GM21576 (cell line): ENCODE measurements around the gene EPB41.
"Not testable (repeated sequence)": the region's sequence is repeated elsewhere in the genome, so short reads cannot be mapped to it uniquely, and the experiment has no call there.

Experiments
- ATAC-seq: cut with Tn5 transposase; IDR thresholded peaks from one replicate; pipeline ENCODE4 v1.9.1; 2021; ENCODE audit warnings: mild to moderate bottlenecking, moderate library complexity; ENCODE audit not compliant: unreplicated experiment

The EPB41 gene

DNA sequence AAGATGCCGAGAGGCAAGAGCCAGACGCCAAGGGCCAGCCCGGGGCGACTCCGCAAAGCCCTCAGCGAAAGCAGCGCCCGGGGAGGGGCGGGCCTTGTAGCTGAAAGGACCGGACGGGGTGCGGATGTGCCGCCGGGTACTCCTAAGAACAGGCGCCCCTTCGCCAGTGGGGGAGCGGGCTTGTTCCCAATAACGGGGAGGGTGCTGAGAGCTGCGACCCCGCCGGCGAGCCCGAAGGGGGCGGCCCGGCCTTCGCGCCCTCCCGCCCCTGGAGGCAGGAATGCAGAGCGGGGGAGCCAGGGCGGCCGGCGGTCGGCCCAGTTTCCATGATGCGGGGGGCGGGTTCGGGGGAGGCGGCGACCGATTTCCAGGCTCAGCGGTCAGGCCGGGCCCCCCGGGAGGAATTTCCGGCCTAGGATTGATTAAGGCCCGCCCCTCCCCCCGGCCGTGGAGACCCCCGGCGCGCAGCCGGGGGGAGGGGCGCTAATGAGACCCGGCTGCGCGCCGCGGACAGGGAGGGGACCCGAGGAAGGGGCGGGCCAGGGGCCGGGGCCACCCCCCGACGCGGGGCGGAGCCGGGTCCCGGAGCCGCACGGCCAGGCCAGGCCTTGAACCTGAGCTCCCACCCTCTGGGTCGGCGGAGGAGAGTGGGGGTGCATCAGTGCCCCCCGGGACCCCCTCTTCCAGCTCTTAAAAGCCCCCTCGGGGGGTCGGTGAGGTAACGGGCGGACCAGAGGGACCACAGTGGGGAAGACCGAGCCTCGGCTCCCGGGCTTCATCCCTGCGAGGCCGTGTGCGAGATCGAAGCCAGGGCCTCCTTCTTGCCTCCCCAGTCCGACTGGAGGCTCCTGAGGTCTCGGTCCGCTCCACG, 210.2 kb downstream of the EPB41 start:
- ATAC-seq = no peak

GRCh38 chr1:29125237-29125641, 210.9 kb downstream of the EPB41 start:
- ATAC-seq = no peak

GRCh38 chr1:29125788-29126187, 211.4 kb downstream of the EPB41 start:
- no peak for ATAC-seq

- no peak for ATAC-seq
Measured at GRCh38 chr1:29126198-29126597, 211.8 kb downstream of the EPB41 start.

- no peak for ATAC-seq
Measured at GRCh38 chr1:29128739-29129138, 214.4 kb downstream of the EPB41 start.

GRCh38 chr1:29129916-29130315, 215.5 kb downstream of the EPB41 start:
- no peak for ATAC-seq

DNA sequence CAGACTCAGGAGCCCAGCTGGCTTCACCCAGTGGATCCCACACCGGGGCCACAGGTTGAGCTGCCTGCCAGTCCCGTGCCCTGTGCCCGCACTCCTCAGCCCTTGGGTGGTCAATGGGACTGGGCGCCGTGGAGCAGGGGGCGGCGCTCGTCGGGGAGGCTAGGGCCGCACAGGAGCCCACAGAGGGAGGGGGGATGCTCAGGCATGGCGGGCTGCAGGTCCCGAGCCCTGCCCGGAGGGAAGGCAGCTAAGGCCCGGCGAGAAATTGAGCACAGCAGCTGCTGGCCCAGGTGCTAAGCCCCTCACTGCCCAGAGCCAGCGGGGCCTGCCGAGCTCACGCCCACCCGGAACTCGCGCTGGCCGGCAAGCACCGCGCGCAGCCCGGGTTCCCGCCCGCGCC, 216.7 kb downstream of the EPB41 start:
- ATAC-seq = not testable (repeated sequence)

GRCh38 chr1:29133861-29134694, 219.7 kb downstream of the EPB41 start:
- ATAC-seq = no peak

- no peak for ATAC-seq
Measured at GRCh38 chr1:29134695-29135028, 220.3 kb downstream of the EPB41 start.

DNA sequence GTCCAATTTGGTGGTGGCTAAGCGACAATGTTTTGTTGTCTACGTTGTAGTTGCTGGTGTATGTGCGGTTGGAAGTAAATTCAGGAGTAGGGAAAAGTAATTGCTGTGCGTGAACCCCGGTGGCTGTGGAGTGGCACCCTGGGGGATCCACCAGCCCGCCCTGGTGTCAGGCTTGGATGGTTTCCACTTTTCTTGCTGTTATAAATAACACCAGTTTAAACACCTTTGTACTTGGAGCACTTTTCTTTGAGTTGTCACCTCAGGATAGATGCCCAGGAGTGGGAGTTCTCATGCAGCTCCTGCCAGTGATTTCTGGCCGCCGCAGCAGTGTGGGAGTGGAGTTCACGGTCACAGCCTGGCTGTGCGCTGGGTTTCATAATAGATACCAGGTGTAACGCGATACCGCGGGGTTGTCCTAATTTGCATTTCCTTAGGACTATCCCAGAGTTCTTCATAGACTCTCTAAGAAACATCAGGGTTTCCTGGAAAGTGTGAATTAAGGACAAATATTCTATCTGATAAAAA, 222.1 kb downstream of the EPB41 start:
- ATAC-seq = no peak

- no peak for ATAC-seq
Measured at GRCh38 chr1:29142714-29143113, 228.3 kb downstream of the EPB41 start.

DNA sequence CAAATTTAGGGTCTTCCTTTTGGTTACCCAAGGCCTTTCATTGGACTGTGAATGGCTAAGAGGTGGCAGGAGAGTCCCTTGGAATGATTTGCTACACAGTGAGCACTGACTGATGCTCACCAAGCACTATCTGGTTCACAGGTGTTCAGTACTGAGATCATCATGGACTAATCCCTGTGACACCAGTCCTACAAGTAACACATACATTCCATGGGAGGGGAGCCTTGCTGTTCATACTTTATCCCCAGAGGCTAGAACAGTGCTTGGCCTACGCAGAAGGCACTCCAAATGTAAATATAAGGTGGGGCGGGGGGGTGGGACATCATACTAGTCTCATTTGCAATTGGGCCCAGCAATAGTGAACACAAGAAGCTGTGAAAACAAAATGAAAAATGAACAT, 229.8 kb downstream of the EPB41 start:
- no peak for ATAC-seq

- ATAC-seq = no peak
Measured at GRCh38 chr1:29145739-29146437, 231.5 kb downstream of the EPB41 start.

DNA sequence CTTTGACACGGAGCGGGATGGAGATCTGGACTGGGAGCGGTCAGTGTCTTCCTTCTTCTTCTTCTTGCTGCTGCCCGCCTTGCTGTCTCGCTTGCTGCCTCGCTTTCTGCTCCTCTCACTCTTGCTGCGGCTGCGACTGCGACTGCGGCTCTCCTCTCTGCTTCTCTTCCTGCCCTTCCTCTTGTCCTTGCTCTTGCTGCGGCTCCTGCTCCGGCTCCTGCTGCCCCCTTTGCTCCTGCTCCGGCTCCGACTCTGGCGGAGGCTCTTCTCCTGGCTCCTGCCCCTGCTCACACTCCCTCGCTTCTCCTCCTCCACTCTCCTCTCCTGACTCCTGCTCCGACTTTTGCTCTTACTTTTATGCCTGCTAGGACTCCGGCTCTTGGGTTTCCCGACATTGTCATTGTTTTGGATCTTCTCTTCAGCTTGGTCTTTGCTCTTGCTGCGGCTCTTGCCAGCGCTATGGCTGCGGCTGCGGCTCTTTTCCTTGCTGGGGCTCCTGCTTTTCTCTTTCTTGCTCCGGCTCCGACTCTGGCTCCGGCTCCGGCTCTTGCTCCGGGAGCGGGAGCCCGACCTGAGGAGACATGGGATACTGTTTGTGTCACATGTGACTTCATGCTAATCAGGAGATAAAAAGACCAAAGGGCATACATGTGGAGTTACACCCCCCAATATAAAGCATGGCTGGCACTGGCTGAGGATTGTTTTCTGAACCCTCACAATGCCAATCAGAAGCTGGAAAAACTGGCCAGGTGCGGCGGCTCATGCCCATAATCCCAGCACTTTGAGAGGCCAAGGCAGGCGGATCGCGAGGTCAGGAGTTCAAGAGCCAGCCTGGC, 234.5 kb downstream of the EPB41 start:
- ATAC-seq = no peak

- not testable (repeated sequence) for ATAC-seq
Measured at GRCh38 chr1:29150346-29150745, 236.0 kb downstream of the EPB41 start.

GRCh38 chr1:29152046-29152805, 237.9 kb downstream of the EPB41 start:
- no peak for ATAC-seq

DNA sequence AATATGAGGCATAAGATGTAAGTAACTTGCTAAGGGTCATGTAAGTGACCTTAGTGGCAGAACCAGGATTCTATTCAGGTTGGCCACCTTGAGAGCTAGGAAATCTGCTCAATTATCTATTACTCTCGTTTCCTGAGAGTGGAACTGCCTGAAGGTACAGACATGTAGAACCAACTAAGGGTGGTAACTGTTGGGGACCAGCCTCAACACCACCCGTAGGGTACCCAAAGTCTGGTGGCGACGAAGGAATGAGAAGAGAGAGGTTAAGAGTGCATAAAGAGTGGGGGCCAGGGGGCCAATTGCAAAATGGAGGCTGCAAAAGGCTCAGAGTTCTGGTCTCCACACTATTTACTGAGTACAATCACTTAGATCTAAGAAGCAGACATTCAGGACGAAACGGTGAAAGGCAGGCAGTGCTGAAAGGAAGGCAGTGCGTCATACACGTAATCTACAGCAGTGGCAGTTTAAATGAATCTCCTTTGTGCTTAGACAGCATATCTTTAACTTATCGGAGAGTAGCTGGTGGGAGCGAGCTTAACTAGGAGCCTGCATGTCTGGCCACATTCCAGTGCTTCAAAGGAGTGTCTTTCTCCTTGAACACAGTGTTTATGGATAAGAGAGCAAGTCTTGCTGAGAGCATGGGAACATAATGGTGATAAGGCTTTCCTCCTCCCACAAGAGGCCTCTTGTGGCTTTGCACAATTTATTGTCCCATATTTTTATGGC, 242.3 kb downstream of the EPB41 start:
- ATAC-seq = no peak

- no peak for ATAC-seq
Measured at GRCh38 chr1:29157269-29157601, 242.9 kb downstream of the EPB41 start.

DNA sequence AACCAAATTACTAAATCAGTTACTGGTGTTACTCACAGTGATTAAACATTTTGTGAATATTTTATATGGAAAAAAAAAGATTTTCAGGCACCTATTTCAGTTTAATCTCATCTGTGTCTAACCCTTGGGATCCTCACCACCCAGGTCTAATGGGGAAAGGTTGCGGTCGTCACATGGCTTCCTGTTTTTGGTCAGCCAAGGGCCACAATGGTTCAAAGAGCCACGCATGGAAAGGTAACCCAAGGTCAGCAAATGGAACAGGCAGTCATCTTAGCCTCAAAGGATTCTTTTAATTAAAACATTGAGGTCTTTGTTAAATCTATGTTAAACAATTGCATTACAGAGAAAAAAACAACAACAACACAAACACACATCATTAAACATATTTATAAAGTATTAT, 245.4 kb downstream of the EPB41 start:
- no peak for ATAC-seq
